Muscle layer of duodenum (tissue), 2 donors: ENCODE measurements around the gene ABHD12B.
"Not testable (repeated sequence)": the region's sequence is repeated elsewhere in the genome, so short reads cannot be mapped to it uniquely, and the experiment has no call there.

Experiments
- H3K27ac ChIP-seq: one replicate; pipeline ENCODE4 v1.7.0; 2013; ENCODE audit warnings: mild to moderate bottlenecking, low read length
- H3K27me3 ChIP-seq: one replicate; pipeline ENCODE4 v1.7.0; 2013; ENCODE audit warnings: low read depth, mild to moderate bottlenecking, control low read depth, low read length
- H3K36me3 ChIP-seq, 2 donors: one replicate each; pipeline ENCODE4 v1.7.0; 2013; ENCODE audit warnings: low read length in 2 of 2, control low read depth in 1 of 2, mild to moderate bottlenecking in 1 of 2; ENCODE audit not compliant: insufficient read depth in 2 of 2, control insufficient read depth in 1 of 2
- H3K4me1 ChIP-seq, 2 donors: one replicate each; pipeline ENCODE4 v1.7.0; 2013; ENCODE audit warnings: low read length in 2 of 2, mild to moderate bottlenecking in 2 of 2, control low read depth in 1 of 2, moderate library complexity in 1 of 2; ENCODE audit not compliant: insufficient read depth in 2 of 2, control insufficient read depth in 1 of 2
- H3K4me3 ChIP-seq, 2 donors: one replicate each; pipeline ENCODE4 v1.7.0; 2013; ENCODE audit warnings: low read length in 2 of 2, low read depth in 1 of 2, mild to moderate bottlenecking in 1 of 2
- H3K9me3 ChIP-seq, 2 donors: one replicate each; pipeline ENCODE4 v1.7.0; 2013; ENCODE audit warnings: low read length in 2 of 2, control low read depth in 1 of 2, mild to moderate bottlenecking in 1 of 2; ENCODE audit not compliant: control insufficient read depth in 1 of 2
- donor health status: healthy.

The ABHD12B gene

DNA sequence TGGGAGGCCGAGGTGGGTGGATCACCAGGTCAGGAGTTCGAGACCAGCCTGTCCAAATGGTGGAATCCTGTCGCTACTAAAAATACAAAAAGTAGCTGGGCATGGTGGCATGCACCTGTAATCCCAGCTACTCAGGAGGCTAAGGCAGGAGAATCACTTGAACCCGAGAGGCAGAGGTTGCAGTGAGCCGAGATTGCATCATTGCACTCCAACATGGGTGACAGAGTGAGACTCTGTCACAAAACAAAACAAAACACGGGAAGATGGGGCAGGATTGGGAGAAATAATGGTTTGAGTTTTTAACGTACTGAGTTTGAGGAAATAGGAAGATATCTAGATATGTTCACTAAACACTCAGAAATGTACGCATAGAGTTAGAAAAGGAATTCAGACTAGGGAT lies 69.8 kb downstream of the ABHD12B start:
- H3K4me3 ChIP-seq, H3K9me3 ChIP-seq, H3K27ac ChIP-seq, H3K36me3 ChIP-seq, H3K27me3 ChIP-seq, H3K4me1 ChIP-seq: not testable (repeated sequence)

DNA sequence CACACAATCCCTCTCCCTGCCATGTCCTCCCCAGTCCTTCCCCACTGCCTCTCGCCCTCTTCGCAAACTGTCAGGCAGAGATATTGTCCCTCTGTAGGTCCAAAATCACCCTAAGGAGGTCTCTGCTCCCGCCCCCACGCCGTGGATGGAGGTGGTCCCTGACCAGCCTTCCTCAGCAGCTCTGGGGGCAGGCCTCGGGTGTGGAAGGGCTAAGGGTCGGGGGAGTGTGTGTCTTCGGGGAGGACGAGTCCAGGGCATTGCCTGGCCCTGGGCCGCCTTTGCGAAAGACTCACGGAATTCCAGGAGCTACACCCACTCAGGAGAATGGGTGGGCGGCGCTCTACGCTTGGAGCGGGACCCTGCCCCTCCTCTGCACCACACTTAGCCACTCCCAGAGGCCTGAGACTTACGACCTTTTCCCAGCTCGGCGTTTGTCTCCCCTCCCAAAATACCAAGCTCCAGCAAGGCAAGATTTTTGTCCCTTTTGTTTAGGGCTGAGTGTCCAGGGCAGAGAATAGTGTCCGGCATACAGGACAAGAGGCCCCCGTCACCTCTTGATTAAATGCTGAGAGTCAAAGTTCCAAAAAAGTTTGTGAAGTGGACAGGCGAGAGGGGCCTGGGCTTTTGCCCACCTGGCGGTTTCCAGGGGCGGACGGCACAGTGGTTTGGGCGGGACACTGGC lies 71.5 kb downstream of the ABHD12B start:
- Histone ChIP-seq H3K4me1 (no peaks in the 10 kb centered on the region), H3K4me3 (peak overlapping the region; percentile 76 to 87), H3K9me3 (no peaks in the 10 kb centered on the region), H3K36me3 (no peaks in the 10 kb centered on the region), H3K27me3 (no peaks in the 10 kb centered on the region), H3K27ac (peak overlapping the region; percentile 75)

DNA sequence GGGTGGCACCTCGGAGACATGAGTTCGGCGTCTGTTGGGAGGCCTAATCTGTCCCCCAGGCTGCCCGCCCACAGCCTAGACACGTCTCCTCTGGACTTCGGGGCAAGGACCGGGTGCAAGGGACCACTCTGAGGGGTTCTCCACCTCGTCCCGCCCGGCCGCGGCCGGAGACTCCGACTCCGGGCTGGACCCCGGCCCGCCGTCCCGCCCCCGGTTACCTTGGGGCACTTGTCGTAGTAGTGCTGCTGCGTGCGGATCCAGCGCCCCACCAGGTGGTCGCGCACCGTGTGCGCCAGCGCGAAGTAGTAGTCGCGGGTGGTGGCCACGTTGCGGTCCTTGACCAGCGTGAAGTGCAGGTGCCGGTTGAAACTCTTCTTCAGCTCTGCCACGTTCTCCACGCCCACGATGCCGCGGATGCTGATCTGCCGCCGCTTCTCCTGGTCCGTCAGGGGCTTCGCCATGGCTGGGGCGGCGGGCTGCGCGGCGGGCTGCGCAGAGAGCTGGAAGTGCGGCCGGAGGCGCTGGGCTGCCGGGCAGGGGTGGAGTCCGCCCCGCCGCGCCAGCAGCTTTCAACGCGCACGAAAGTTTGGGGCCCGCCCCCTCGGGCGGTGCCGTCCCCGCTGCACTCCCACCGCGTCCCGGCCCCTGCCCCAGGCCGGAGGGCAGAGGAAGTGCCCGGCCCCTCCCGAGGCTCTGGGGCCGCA lies 72.2 kb downstream of the ABHD12B start, which contains the start of gene PYGL:
PYGL (minus strand) TSS at position 541 of the 704 bp plus-strand sequence; CDS start at position 461, 80 bp downstream.
- no peaks in the 10 kb centered on the region for H3K36me3 ChIP-seq
- no peaks in the 10 kb centered on the region for H3K9me3 ChIP-seq
- H3K4me3 ChIP-seq = peak within 1 kb of the TSS; percentile 76 to 87
- no peaks in the 10 kb centered on the region for H3K4me1 ChIP-seq
- no peaks in the 10 kb centered on the region for H3K27me3 ChIP-seq
- H3K27ac ChIP-seq = peak within 1 kb of the TSS; percentile 75

DNA sequence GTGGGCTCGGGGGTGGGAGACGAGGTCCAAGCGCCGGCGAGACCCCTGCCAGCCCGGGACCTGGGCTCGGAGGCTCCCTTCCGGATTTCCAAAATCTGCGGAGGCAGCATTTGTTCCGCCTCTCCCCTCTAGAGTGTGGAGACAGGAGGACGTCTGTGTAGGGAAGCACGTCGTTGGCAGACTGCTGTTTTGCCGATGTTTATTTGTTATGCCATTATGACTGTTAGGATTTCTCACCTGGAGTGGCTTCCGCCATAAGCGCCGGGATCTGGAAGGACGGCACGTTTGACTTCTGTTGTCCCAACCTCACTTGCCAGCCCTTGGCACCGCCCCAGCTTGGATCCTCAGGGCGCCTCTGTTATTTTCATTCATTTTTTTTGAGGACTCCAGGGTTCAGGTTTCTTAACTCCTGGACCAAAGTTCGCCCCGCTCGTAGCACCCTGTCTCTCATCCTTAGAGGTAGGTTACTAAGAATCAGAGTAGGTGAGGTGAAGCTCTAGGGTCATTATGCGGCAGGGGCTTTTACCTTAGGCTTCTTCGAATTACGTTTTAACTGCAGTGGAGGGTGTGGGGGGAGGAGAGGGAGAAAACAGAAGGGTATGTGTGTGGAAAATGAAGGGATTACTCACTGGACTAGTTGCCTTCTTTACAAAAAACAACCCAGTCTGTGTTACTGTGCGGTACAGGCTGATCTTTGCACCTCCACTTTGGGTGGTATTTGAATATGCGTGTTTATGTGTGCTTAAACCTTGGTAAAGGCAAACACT lies 73.0 kb downstream of the ABHD12B start:
- H3K4me3 ChIP-seq = peak overlapping the region; percentile 76 to 87
- H3K27ac ChIP-seq = peak overlapping the region; percentile 30
- no peaks in the 10 kb centered on the region for H3K4me1 ChIP-seq
- H3K27me3 ChIP-seq = no peaks in the 10 kb centered on the region
- no peaks in the 10 kb centered on the region for H3K9me3 ChIP-seq
- no peaks in the 10 kb centered on the region for H3K36me3 ChIP-seq

DNA sequence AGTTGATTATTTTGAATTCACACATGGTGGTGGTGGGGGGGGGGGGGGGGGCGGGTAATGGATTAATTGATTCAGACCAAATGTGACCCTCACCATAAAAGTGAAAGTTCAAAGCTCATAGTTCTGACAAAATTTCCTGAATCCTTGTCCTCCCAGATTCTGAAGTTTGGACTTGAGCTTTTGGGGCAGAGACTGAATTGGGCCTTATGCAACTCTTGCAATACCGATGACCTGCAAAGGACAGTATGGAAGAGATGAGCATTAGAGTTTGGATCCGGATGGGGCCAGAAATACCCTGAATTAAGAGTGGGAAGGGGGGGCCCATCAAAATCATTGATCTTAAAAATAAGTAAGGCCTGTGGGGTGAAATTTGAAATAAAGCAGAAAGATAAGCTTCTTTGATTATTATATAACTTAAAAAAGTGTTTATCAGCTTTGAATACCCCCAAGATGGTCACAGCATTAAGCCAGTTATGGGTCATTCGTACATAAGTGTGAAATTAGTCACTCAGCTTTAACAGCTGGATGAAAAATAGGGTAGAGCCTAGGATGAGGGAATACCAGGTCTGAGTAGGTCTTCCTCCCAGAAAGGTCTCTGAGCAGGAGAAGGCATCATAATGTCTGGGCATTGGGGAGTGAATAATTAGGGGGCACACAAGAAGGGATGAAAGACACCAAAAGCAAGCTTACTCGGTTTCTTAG lies 74.5 kb downstream of the ABHD12B start:
- no peak overlapping the region for H3K27ac ChIP-seq
- H3K4me3 ChIP-seq = no peak overlapping the region
- H3K27me3 ChIP-seq = no peaks in the 10 kb centered on the region
- H3K4me1 ChIP-seq = no peaks in the 10 kb centered on the region
- no peaks in the 10 kb centered on the region for H3K9me3 ChIP-seq
- no peaks in the 10 kb centered on the region for H3K36me3 ChIP-seq

DNA sequence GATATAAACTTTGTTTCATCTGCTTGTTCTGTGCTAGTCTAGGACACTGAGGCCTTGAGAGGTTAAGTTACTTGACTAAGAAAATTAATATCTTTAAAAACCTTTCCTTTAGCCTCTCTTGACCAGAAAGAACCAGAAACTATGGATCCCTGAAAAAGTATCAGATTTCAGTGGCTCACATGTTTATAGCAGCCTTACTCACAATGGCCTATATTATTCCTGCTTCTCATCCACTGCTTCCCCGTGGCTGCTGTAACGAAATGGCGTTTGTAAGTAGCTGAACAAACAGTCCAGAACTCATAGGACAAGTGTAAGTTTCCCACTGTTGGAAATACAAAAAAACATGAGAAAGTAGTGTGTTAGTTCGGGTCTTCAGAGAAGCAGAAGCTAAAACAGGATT lies 75.6 kb downstream of the ABHD12B start:
- no peaks in the 10 kb centered on the region for H3K27me3 ChIP-seq
- no peaks in the 10 kb centered on the region for H3K36me3 ChIP-seq
- H3K27ac ChIP-seq = no peak overlapping the region
- no peaks in the 10 kb centered on the region for H3K4me1 ChIP-seq
- no peaks in the 10 kb centered on the region for H3K9me3 ChIP-seq
- no peak overlapping the region for H3K4me3 ChIP-seq

DNA sequence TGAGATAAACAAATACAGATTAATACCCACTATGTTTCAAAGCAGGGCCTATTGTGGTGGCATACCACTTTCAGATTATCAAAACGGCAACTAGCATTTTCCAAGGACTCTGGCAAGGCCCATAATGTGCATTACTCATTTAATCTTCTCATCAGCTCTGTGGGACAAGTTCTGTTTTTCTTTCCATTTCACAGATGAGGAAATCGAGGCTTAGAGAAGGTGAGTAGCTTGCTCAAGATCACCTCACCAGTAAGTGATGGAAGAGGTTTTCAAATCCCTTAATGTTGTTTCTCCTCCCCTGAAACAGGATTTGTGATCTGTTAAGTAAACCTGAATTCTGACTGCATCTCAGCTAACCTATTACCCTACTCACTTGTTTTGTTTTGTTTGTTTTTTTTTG lies 76.4 kb downstream of the ABHD12B start:
- Histone ChIP-seq H3K9me3 (no peaks in the 10 kb centered on the region), H3K27me3 (no peaks in the 10 kb centered on the region), H3K4me1 (no peaks in the 10 kb centered on the region), H3K36me3 (no peaks in the 10 kb centered on the region), H3K4me3 (no peak overlapping the region), H3K27ac (no peak overlapping the region)

DNA sequence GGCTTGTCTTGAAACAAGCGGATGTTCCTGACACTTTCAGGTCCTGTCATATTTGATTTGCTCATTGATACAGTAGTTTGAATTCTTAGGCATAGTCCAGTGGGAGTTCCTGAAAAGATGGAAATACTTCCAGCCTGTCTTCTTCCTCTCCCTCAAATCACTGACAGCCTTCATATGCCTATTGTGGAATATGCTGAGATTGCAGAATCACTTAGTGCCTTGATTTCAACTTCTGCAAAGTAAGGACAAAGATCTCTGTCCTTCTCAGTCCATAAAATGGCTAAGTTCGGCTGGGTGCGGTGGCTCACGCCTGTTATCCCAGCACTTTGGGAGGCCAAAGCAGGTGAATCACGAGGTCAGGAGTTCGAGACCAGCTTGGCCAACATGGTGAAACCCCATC lies 79.2 kb downstream of the ABHD12B start:
- Histone ChIP-seq H3K4me3 (no peak overlapping the region), H3K36me3 (no peaks in the 10 kb centered on the region), H3K27ac (no peak overlapping the region), H3K4me1 (peaks cover 4 to 5% of the 10 kb centered on the region in 2 donors), H3K27me3 (no peaks in the 10 kb centered on the region), H3K9me3 (no peaks in the 10 kb centered on the region)

DNA sequence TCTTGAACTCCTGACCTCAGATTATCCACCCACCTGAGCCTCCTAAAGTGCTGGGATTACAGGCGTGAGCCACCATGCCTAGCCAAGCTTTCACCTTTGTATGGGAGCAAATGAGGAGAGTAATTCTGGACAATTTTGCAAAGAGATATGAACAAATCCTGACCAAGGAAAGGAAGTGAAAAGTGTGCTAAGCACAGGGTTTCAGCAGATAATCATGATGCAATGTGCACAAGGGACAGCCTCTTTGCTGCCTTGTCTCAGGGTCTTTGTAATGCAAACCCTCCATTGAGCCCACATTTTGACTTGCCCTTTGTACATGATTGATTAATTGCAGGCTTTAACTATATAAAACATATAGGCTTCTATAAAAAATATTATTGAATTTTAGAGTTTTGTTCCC lies 81.6 kb downstream of the ABHD12B start:
- peaks cover 4 to 5% of the 10 kb centered on the region in 2 donors for H3K4me1 ChIP-seq
- H3K36me3 ChIP-seq = no peaks in the 10 kb centered on the region
- H3K9me3 ChIP-seq = no peaks in the 10 kb centered on the region
- no peak overlapping the region for H3K4me3 ChIP-seq
- H3K27ac ChIP-seq = no peak overlapping the region
- no peaks in the 10 kb centered on the region for H3K27me3 ChIP-seq
